ENCODE results near the gene POLE.
"Not testable (repeated sequence)": the region's sequence is repeated elsewhere in the genome, so short reads cannot be mapped to it uniquely, and the experiment has no call there.

The POLE gene

GRCh38 chr12:132601171-132601883, 85.8 kb downstream of the POLE start:
- TF ChIP-seq, protein P1, sequence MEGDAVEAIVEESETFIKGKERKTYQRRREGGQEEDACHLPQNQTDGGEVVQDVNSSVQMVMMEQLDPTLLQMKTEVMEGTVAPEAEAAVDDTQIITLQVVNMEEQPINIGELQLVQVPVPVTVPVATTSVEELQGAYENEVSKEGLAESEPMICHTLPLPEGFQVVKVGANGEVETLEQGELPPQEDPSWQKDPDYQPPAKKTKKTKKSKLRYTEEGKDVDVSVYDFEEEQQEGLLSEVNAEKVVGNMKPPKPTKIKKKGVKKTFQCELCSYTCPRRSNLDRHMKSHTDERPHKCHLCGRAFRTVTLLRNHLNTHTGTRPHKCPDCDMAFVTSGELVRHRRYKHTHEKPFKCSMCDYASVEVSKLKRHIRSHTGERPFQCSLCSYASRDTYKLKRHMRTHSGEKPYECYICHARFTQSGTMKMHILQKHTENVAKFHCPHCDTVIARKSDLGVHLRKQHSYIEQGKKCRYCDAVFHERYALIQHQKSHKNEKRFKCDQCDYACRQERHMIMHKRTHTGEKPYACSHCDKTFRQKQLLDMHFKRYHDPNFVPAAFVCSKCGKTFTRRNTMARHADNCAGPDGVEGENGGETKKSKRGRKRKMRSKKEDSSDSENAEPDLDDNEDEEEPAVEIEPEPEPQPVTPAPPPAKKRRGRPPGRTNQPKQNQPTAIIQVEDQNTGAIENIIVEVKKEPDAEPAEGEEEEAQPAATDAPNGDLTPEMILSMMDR (conservative IDR thresholded peaks at IDR 0.05; ENCODE audit: low read length) = no peak
- no peak for TF ChIP-seq EZH2phosphoT487 (IDR thresholded peaks at IDR 0.05; ENCODE audit: borderline replicate concordance)
- Histone ChIP-seq H3K9ac (ENCODE audit: low read depth, low read length, poor library complexity, severe bottlenecking) (peak overlapping the region; percentile 44), H3K36me3 (ENCODE audit: insufficient read depth, low read length) (no peaks in the 10 kb centered on the region), H3K4me3 (ENCODE audit: low read length, poor library complexity, severe bottlenecking) (no peak overlapping the region), H3K4me1 (ENCODE audit: insufficient read depth, low read length, poor library complexity, severe bottlenecking) (peaks cover 11% of the 10 kb centered on the region), H2AFZ (ENCODE audit: low read length) (no peak overlapping the region), H4K20me1 (ENCODE audit: insufficient read depth, low read length, poor library complexity, severe bottlenecking) (no peaks in the 10 kb centered on the region), H3K4me2 (ENCODE audit: low read depth, low read length, poor library complexity, severe bottlenecking) (peak overlapping the region; percentile 56), H3F3A (ENCODE audit: low read depth) (no peaks in the 10 kb centered on the region), H3K9me2 (replicated peaks; ENCODE audit: low read depth, low read length) (no peaks in the 10 kb centered on the region), H3K79me2 (ENCODE audit: insufficient read depth, low read length) (no peaks in the 10 kb centered on the region), H3K9me3 (ENCODE audit: insufficient read depth, low read depth, low read length) (no peaks in the 10 kb centered on the region), H3K27me3 (ENCODE audit: insufficient read depth, low read length, poor library complexity, severe bottlenecking) (peaks cover 5% of the 10 kb centered on the region)

DNA sequence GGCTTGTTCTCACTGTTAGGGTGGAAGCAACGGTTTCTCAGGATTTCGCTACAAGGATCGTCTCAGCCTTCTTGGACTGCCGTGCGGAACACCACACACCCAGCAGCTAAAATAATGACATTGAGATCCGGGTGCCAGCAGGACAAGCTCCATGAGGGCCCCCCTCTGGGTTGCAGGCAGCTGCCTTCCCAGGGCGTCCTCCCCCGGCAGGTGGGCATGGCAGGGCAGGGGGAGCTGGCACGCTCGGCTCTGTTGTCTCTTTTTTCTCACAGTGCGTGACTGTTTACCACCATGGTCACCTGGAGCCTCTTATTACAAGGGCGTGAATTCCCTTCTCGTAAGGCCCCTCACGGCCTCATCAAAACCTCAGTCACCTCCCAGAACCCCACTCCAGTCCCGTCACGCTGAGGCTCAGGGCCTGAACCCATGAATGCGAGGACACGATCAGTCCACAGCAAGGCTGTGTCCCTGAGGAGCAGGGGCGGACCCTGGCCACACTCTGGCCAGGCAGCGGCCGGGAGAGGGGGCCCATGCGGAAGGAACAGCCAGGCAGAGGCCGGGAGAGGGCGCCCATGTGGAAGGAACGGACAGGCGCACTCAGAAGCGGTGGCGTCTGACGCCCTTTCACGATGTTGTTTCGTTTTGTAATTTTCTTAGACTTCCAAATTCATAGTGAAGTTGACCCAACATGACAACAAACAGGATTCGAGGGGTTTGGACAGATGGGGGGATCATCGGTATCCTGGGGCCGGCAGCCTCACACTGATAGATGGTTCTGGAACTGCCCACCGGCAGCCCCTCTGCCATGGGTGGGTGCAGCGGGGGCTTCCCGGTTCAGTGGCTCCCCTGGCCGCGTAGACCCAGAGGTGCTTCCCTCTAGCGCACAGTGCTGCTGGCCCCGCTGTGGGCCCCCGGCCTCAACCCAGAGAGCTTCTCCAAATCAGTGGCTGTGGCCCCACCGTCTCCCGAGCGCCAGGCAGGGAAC, 86.8 kb downstream of the POLE start:
- Histone ChIP-seq H2AFZ (ENCODE audit: low read length) (peak overlapping the region; percentile 77), H3K9ac (ENCODE audit: low read depth, low read length, poor library complexity, severe bottlenecking) (peak overlapping the region; percentile 44), H3K4me3 (ENCODE audit: low read length, poor library complexity, severe bottlenecking) (peak overlapping the region; percentile 68), H3K79me2 (ENCODE audit: insufficient read depth, low read length) (no peaks in the 10 kb centered on the region), H3K27me3 (ENCODE audit: insufficient read depth, low read length, poor library complexity, severe bottlenecking) (peaks cover 5% of the 10 kb centered on the region), H3K9me2 (replicated peaks; ENCODE audit: low read depth, low read length) (no peaks in the 10 kb centered on the region), H3K36me3 (ENCODE audit: insufficient read depth, low read length) (no peaks in the 10 kb centered on the region), H3K4me1 (ENCODE audit: insufficient read depth, low read length, poor library complexity, severe bottlenecking) (peaks cover 11% of the 10 kb centered on the region), H3K9me3 (ENCODE audit: insufficient read depth, low read depth, low read length) (no peaks in the 10 kb centered on the region), H4K20me1 (ENCODE audit: insufficient read depth, low read length, poor library complexity, severe bottlenecking) (no peaks in the 10 kb centered on the region), H3K4me2 (ENCODE audit: low read depth, low read length, poor library complexity, severe bottlenecking) (peak overlapping the region; percentile 56), H3F3A (ENCODE audit: low read depth) (no peaks in the 10 kb centered on the region)
- no peak for TF ChIP-seq EZH2phosphoT487 (IDR thresholded peaks at IDR 0.05; ENCODE audit: borderline replicate concordance)
- TF ChIP-seq, protein P1 (conservative IDR thresholded peaks at IDR 0.05; ENCODE audit: low read length) = peak; percentile 72

- not testable (repeated sequence) for H3K9me3 ChIP-seq (ENCODE audit: insufficient read depth, low read depth, low read length); H3K27me3 ChIP-seq (ENCODE audit: insufficient read depth, low read length, poor library complexity, severe bottlenecking); H3F3A ChIP-seq (ENCODE audit: low read depth); H4K20me1 ChIP-seq (ENCODE audit: insufficient read depth, low read length, poor library complexity, severe bottlenecking); H3K9ac ChIP-seq (ENCODE audit: low read depth, low read length, poor library complexity, severe bottlenecking); H3K4me3 ChIP-seq (ENCODE audit: low read length, poor library complexity, severe bottlenecking); H2AFZ ChIP-seq (ENCODE audit: low read length); H3K79me2 ChIP-seq (ENCODE audit: insufficient read depth, low read length); H3K36me3 ChIP-seq (ENCODE audit: insufficient read depth, low read length); H3K9me2 ChIP-seq (replicated peaks; ENCODE audit: low read depth, low read length)
- H3K4me1 ChIP-seq (ENCODE audit: insufficient read depth, low read length, poor library complexity, severe bottlenecking) = peaks cover 11% of the 10 kb centered on the region
- H3K4me2 ChIP-seq (ENCODE audit: low read depth, low read length, poor library complexity, severe bottlenecking) = peak overlapping the region; percentile 56
Measured at GRCh38 chr12:132599502-132599901, 87.6 kb downstream of the POLE start.
